Endothelial cell of umbilical vein (primary cell): Measurements from ENCODE around the gene EGR1. TPM values are rescaled to one million over a fixed set of nuclear protein-coding genes. Genes with fewer than 3 reads are reported as not detected.
A peak's percentile ranks its signal among the peaks of the same experiment; 100 is the strongest.

Source experiments
- BruUV-seq: library from RNA; stranded (reverse); fragments of 400-500 nt; replicated peaks from 2 replicates; lab custom pipeline; 2021; lab: Mats Ljungman, UMichigan
- CTCF ChIA-PET: fragments of 300-600, 350-600 bp; sonication (Branson Sonifier 250); formaldehyde crosslinking; loops from one replicate; lab custom pipeline; 2021; ENCODE audit warnings: antibody characterized with exemption, inconsistent platforms; lab: Charles Lee
- POLR2A ChIA-PET: fragments of 300-600, 350-600 bp; sonication (Branson Sonifier 250); formaldehyde crosslinking; loops from one replicate; lab custom pipeline; 2021; ENCODE audit warnings: antibody characterized with exemption, inconsistent platforms; lab: Charles Lee
- DNase-seq: peaks from one replicate; pipeline ENCODE4 v3.0.0-alpha.2; 2011; ENCODE audit warnings: low read depth, low spot score
- FAIRE-seq: peaks from 2 replicates; lab custom pipeline; 2011; peaks lifted over from hg19 to GRCh38; lab: Jason Lieb, UNC
- H2AFZ ChIP-seq: 2 replicates; pipeline ENCODE4 v1.6.0; 2012; ENCODE audit warnings: low read depth, low read length, control low read depth, inconsistent platforms
- H3K27ac ChIP-seq: 2 replicates; pipeline ENCODE4 v1.5.1; 2011; ENCODE audit warnings: low read depth, mild to moderate bottlenecking, control low read depth, low read length, moderate library complexity; ENCODE audit not compliant: insufficient read depth
- H3K27me3 ChIP-seq, 2 experiments: 2 replicates each; pipeline versions ENCODE4 v1.6.0 to v1.6.1; 2011; ENCODE audit warnings: low read length in 2 of 2, mixed read lengths in 1 of 2; ENCODE audit not compliant: control insufficient read depth in 2 of 2, insufficient read depth in 2 of 2
- H3K36me3 ChIP-seq, 2 experiments: 2 replicates in 1 of 2; 3 replicates in 1 of 2; pipeline ENCODE4 v1.5.1; 2011; ENCODE audit warnings: low read length in 2 of 2, mild to moderate bottlenecking in 1 of 2, moderate library complexity in 1 of 2; ENCODE audit not compliant: control insufficient read depth in 2 of 2, insufficient read depth in 2 of 2; ENCODE audit errors: extremely low read depth in 1 of 2
- H3K4me1 ChIP-seq: 3 replicates; pipeline ENCODE4 v1.5.1; 2011; ENCODE audit warnings: mild to moderate bottlenecking, low read length; ENCODE audit not compliant: control insufficient read depth, insufficient read depth; ENCODE audit errors: extremely low read depth
- H3K4me2 ChIP-seq: 2 replicates; pipeline ENCODE4 v1.6.1; 2011; ENCODE audit warnings: low read length, control low read depth, mixed read lengths; ENCODE audit not compliant: insufficient read depth
- H3K4me3 ChIP-seq, 3 experiments: fragments of 200-600 bp in 1 of 3; sonication (generic), shearing (Covaris generic) in 1 of 3; replicated peaks in 1 of 3; 2 replicates each; pipeline ENCODE4 v1.5.1; 2011 to 2016; ENCODE audit warnings: control low read depth in 3 of 3, low read length in 3 of 3, mild to moderate bottlenecking in 2 of 3, inconsistent platforms in 1 of 3, low read depth in 1 of 3, moderate library complexity in 1 of 3; ENCODE audit not compliant: insufficient read depth in 1 of 3
- H3K79me2 ChIP-seq: 2 replicates; pipeline ENCODE4 v1.6.0; 2012; ENCODE audit warnings: low read length, inconsistent platforms; ENCODE audit not compliant: control insufficient read depth, insufficient read depth
- H3K9ac ChIP-seq: replicated peaks from 2 replicates; pipeline ENCODE3; 2011; ENCODE audit warnings: low read length, control low read depth; ENCODE audit not compliant: insufficient read depth; ENCODE audit errors: extremely low read depth
- H3K9me1 ChIP-seq: replicated peaks from 3 replicates; pipeline ENCODE4 v1.6.0; 2011; ENCODE audit warnings: mild to moderate bottlenecking, low read length; ENCODE audit not compliant: control insufficient read depth, insufficient read depth; ENCODE audit errors: extremely low read depth
- H3K9me3 ChIP-seq: replicated peaks from 2 replicates; pipeline ENCODE4 v1.5.1; 2012; ENCODE audit warnings: low read length, inconsistent platforms; ENCODE audit not compliant: control insufficient read depth, insufficient read depth
- H4K20me1 ChIP-seq: replicated peaks from 2 replicates; pipeline ENCODE3; 2011; ENCODE audit warnings: mild to moderate bottlenecking, low read length; ENCODE audit not compliant: control insufficient read depth, insufficient read depth; ENCODE audit errors: extremely low read depth
- CTCF ChIP-seq, 2 donors: IDR thresholded peaks; 1 replicate in 1 of 2; 2 replicates in 1 of 2; pipeline ENCODE4 v1.5.1; 2011; ENCODE audit warnings: low read length in 2 of 2, mild to moderate bottlenecking in 2 of 2, moderate library complexity in 2 of 2, control low read depth in 1 of 2, inconsistent platforms in 1 of 2, low read depth in 1 of 2; ENCODE audit not compliant: insufficient read depth in 1 of 2; ENCODE audit errors: extremely low read depth in 1 of 2
- FOS ChIP-seq: IDR thresholded peaks from 2 replicates; pipeline ENCODE4 v1.6.1; 2011; ENCODE audit warnings: mild to moderate bottlenecking, low read length, moderate library complexity, borderline replicate concordance; ENCODE audit not compliant: insufficient read depth
- GATA2 ChIP-seq: IDR thresholded peaks from 2 replicates; pipeline ENCODE4 v1.7.0; 2011; ENCODE audit warnings: low read depth, mild to moderate bottlenecking, moderate library complexity, mixed read lengths, low read length; ENCODE audit not compliant: insufficient read length, insufficient read depth
- JUN ChIP-seq: IDR thresholded peaks from 2 replicates; pipeline ENCODE4 v1.6.1; 2011; ENCODE audit warnings: borderline replicate concordance, low read depth; ENCODE audit not compliant: insufficient read length, insufficient read depth
- MAX ChIP-seq: IDR thresholded peaks from 2 replicates; pipeline ENCODE4 v1.6.1; 2011; ENCODE audit not compliant: insufficient read depth, insufficient read length
- MYC ChIP-seq: IDR thresholded peaks from one replicate; pipeline ENCODE4 v1.6.1; 2011; ENCODE audit warnings: mild to moderate bottlenecking, low read depth, low read length
- POLR2A ChIP-seq: IDR thresholded peaks from 2 replicates; pipeline ENCODE4 v1.6.1; 2012; ENCODE audit warnings: low read depth, mild to moderate bottlenecking, control low read depth, low read length
- POLR2AphosphoS5 ChIP-seq: IDR thresholded peaks from 2 replicates; pipeline ENCODE4 v1.6.1; 2012; ENCODE audit warnings: low read depth, mild to moderate bottlenecking, control low read depth, low read length, moderate library complexity; ENCODE audit not compliant: insufficient read depth
- dilution Hi-C: fragments of 300-500 bp; cut with MboI; formaldehyde crosslinking; loops from one replicate; pipeline ENCODE4 v1.15.0; 2019; ENCODE audit warnings: low sequenced_read_pairs; ENCODE audit not compliant: extremely low pct_ligation_motif_present
- intact Hi-C: fragments of 100-400 bp; cut with micrococcal nuclease; formaldehyde crosslinking; loops from one replicate; pipeline ENCODE4 v1.10.0; 2022
- polyA plus RNA-seq, 4 experiments: library from polyadenylated mRNA; depleted of rRNA in 3 of 4; stranded (reverse) in 3 of 4; unstranded in 1 of 4; fragments of >200 nt; gene quantifications; 2 replicates each; pipeline versions ENCODE4 v1.2.1 to v1.2.3, GENCODE V29; 2011 to 2012; ENCODE audit warnings: missing spikeins in 1 of 4
- total RNA-seq: library from RNA; stranded (reverse); gene quantifications from 2 replicates; pipeline ENCODE4 v1.2.3, GENCODE V29; 2021

Gene EGR1
- total and polyA plus RNA-seq, 2 donors (not counting 3 experiments of a cell fraction or from before 2014, with no cell fraction given): 5.5 to 6.5 TPM

- peak; percentile 98 for FAIRE-seq
Observed at GRCh38 chr5:138464388-138465260, 655 bp upstream of the EGR1 start.

More at GRCh38 chr5:138464388-138465260, 655 bp upstream of the EGR1 start:
- ChIA-PET CTCF (interaction anchor here (0.5 to 5.0 kb wide), 11 partner anchors 9 to 160 kb away, joined by 3 to 70 read pairs (median 6); no protein-coding TSS in a partner anchor), POLR2A (interaction anchor here (1.1 to 1.6 kb wide), 2 partner anchors 25 to 28 kb away, joined by 3 to 6 read pairs; no protein-coding TSS in a partner anchor)
- TSS peak; percentile 77 for BruUV-seq
- peaks cover 16% of the 10 kb centered on the region for H3K4me1 ChIP-seq
- peak overlapping the region; percentile 93 for H3K4me2 ChIP-seq
- H3K9ac ChIP-seq: peak overlapping the region; percentile 88
- TF ChIP-seq GATA2: no peak
- no peak for TF ChIP-seq MYC
- no peak for TF ChIP-seq POLR2A
- peak in 1 of 2 donors; percentile 3 for TF ChIP-seq CTCF (IDR thresholded peaks at IDR 0.05; ENCODE audit: extremely low read depth in 1 of 2, insufficient read depth in 1 of 2, low read depth in 1 of 2, low read length in 2 of 2)
- TF ChIP-seq POLR2AphosphoS5: no peak
- no peak for TF ChIP-seq JUN
- TF ChIP-seq MAX: no peak
- no peak for TF ChIP-seq FOS
- peaks cover 0 to 3% of the 10 kb centered on the region in 2 experiments for H3K36me3 ChIP-seq
- peaks cover 5% of the 10 kb centered on the region for H3K79me2 ChIP-seq
- peak overlapping the region; percentile 90 for H3K27ac ChIP-seq
- no peaks in the 10 kb centered on the region for H3K27me3 ChIP-seq
- H2AFZ ChIP-seq: peak overlapping the region; percentile 92
- peak; percentile 97 for DNase-seq
- H3K4me3 ChIP-seq: peak overlapping the region; percentile 62 to 84 (median 69)
- H4K20me1 ChIP-seq: no peaks in the 10 kb centered on the region
- dilution Hi-C loops (no loop called here), intact Hi-C loops (loop anchor here (1.0 kb wide), 4 partner anchors 14 to 79 kb away; partner anchors contain the start of gene ETF1)
- no peaks in the 10 kb centered on the region for H3K9me3 ChIP-seq
- H3K9me1 ChIP-seq: no peaks in the 10 kb centered on the region
